ENCODE results near the gene PLEKHA6. TPM values are rescaled to one million over a fixed set of nuclear protein-coding genes. Genes with fewer than 3 reads are reported as not detected.

Gene PLEKHA6
- total RNA-seq, 2 donors from 2014 or later = 18.1 to 25.7 TPM

GRCh38 chr1:204357551-204358490, 1.9 kb downstream of the PLEKHA6 start:
- Histone ChIP-seq H3K4me3 (no peak overlapping the region), H3K9me3 (no peaks in the 10 kb centered on the region), H3K27me3 (no peaks in the 10 kb centered on the region), H3K27ac (peak overlapping the region in 1 of 2 donors; percentile 42), H3K36me3 (no peaks in the 10 kb centered on the region), H3K4me1 (peaks cover 0 to 41% of the 10 kb centered on the region in 2 donors)
- peak in 1 of 2 donors; percentile 9 for TF ChIP-seq CTCF (IDR thresholded peaks at IDR 0.05)
- DNase-seq (ENCODE audit: low spot score) = peak; percentile 80

- Histone ChIP-seq H3K36me3 (no peaks in the 10 kb centered on the region), H3K27ac (peak overlapping the region in 1 of 2 donors; percentile 42), H3K4me1 (peaks cover 0 to 38% of the 10 kb centered on the region in 2 donors), H3K4me3 (no peak overlapping the region), H3K9me3 (no peaks in the 10 kb centered on the region), H3K27me3 (no peaks in the 10 kb centered on the region)
- no peak for DNase-seq (ENCODE audit: low spot score)
- TF ChIP-seq CTCF (IDR thresholded peaks at IDR 0.05) = no peak
Measured at GRCh38 chr1:204356997-204357396, 2.7 kb downstream of the PLEKHA6 start.

- H3K36me3 ChIP-seq = no peaks in the 10 kb centered on the region
- DNase-seq (ENCODE audit: low spot score) = no peak
- H3K27me3 ChIP-seq = no peaks in the 10 kb centered on the region
- no peak overlapping the region for H3K4me3 ChIP-seq
- no peaks in the 10 kb centered on the region for H3K9me3 ChIP-seq
- no peak for TF ChIP-seq CTCF (IDR thresholded peaks at IDR 0.05)
- H3K4me1 ChIP-seq = peaks cover 0 to 45% of the 10 kb centered on the region in 2 donors
- no peak overlapping the region for H3K27ac ChIP-seq
Measured at GRCh38 chr1:204355913-204356312, 3.8 kb downstream of the PLEKHA6 start.

GRCh38 chr1:204354579-204354978, 5.2 kb downstream of the PLEKHA6 start:
- TF ChIP-seq CTCF (IDR thresholded peaks at IDR 0.05) = no peak
- H3K36me3 ChIP-seq = no peaks in the 10 kb centered on the region
- no peak for DNase-seq (ENCODE audit: low spot score)
- no peak overlapping the region for H3K27ac ChIP-seq
- H3K4me1 ChIP-seq = peaks cover 0 to 46% of the 10 kb centered on the region in 2 donors
- no peaks in the 10 kb centered on the region for H3K9me3 ChIP-seq
- no peak overlapping the region for H3K4me3 ChIP-seq
- H3K27me3 ChIP-seq = no peaks in the 10 kb centered on the region

GRCh38 chr1:204353213-204353910, 6.4 kb downstream of the PLEKHA6 start:
- no peak for DNase-seq (ENCODE audit: low spot score)
- no peak overlapping the region for H3K4me3 ChIP-seq
- H3K9me3 ChIP-seq = no peaks in the 10 kb centered on the region
- no peaks in the 10 kb centered on the region for H3K36me3 ChIP-seq
- H3K27ac ChIP-seq = no peak overlapping the region
- no peaks in the 10 kb centered on the region for H3K27me3 ChIP-seq
- H3K4me1 ChIP-seq = peaks cover 0 to 47% of the 10 kb centered on the region in 2 donors
- TF ChIP-seq CTCF (IDR thresholded peaks at IDR 0.05) = no peak
